Adrenal gland (tissue), 5 donors: ENCODE results near the gene SYCN.

Source experiments
- CTCF ChIP-seq, 6 experiments: fragments of 450-650 bp in 4 of 6; fragments of 200-600 bp in 2 of 6; sonication (generic) in 1 of 6; IDR thresholded peaks; 1 replicate in 5 of 6; 2 replicates in 1 of 6; pipeline versions ENCODE4 v1.5.1 to v1.8.0; 2016 to 2021; ENCODE audit warnings: antibody characterized with exemption in 6 of 6, mild to moderate bottlenecking in 2 of 6, moderate library complexity in 1 of 6
- POLR2A ChIP-seq, 2 donors: fragments of 450-650 bp; IDR thresholded peaks; one replicate each; pipeline ENCODE4 v1.6.1; 2017; ENCODE audit warnings: antibody characterized with exemption in 2 of 2, mild to moderate bottlenecking in 2 of 2, moderate library complexity in 1 of 2
- donor health status: DM: no; HTN: no; CAD: no.

- TF ChIP-seq CTCF (IDR thresholded peaks at IDR 0.05) (no peak), POLR2A (IDR thresholded peaks at IDR 0.05) (no peak)
Observed at GRCh38 chr19:39252458-39252857, 48.4 kb upstream of the SYCN start.
